Activated CD4-positive, alpha-beta T cell treated with anti-CD3 and anti-CD28 coated beads, Interleukin-2, amount 50 U/mL, for 16 hours (primary cell): ENCODE measurements around the gene PDGFA.

Source experiments
- DNase-seq: peaks from one replicate; pipeline ENCODE4 v3.0.0-alpha.2; 2020

Gene PDGFA

DNA sequence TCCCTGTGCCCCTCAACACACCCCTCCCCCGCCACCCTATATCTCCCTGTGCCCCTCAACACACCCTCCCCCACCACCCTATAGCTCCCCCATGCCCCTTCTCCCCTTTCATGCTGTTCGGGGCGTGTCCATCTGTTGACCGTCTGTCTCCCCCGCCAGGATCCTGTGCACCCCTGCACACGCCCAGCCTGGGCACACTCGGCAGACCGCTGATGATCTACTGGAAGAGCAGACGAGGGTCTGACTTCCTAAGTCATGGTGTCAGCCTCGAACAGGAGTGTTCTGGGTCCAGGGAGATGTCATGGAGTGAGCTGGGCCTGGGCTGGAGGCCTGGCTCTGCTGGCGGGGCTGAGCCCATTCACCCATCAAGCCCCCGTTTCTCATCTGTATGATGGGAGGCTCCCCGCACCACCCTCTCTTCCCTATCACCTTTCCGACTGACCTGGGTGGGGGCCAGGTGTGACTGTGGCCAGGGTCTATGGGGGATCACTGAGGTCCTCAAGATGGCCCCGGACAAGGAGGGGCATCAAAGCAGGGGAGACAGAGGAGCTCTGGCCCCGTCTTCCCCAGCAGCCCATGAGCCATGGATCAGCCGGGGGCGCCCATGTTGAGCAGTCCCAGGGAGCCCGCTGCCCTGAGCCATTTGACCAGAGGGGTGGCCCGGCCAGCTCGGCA lies 48.3 kb downstream of the PDGFA start:
- DNase-seq = no peak

GRCh38 chr7:469563-469961 lies 50.1 kb downstream of the PDGFA start:
- no peak for DNase-seq

GRCh38 chr7:468681-469562 lies 50.7 kb downstream of the PDGFA start:
- no peak for DNase-seq

- no peak for DNase-seq
Measured at GRCh38 chr7:467856-468545, 51.6 kb downstream of the PDGFA start.

- no peak for DNase-seq
Measured at GRCh38 chr7:467393-467828, 52.2 kb downstream of the PDGFA start.

- DNase-seq = no peak
Measured at GRCh38 chr7:466465-467191, 53.0 kb downstream of the PDGFA start.

DNA sequence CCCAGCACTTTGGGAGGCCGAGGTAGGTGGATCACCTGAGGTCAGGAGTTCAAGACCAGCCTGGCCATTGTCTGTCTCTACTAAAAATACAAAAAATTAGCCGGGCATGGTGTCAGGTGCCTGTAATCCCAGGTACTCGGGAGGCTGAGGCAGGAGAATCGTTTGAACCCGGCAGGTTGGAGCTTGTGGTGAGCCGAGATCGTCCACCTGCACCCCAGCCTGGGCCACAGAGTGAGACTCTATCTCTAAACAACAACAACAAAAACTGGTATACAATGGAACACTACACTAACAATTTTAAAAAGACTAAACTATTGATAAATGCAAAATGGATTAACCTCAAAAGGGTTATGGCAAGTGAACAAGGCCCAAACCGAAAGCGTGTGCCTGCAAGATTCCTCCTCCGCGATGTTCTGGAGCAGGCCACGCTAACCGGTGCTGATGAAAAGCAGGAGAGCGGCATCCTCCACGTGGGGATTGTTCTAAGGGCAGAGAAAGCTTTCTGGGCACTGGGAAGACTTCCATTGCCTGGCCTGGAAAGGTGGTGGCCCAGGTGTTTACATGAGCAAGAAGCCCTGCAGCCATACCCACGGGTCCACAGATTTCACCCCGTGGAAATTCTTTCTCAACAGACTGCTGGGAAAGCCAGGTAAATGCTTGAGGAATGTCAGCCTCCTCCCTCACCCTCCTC lies 53.8 kb downstream of the PDGFA start:
- no peak for DNase-seq

GRCh38 chr7:464454-465401 lies 54.9 kb downstream of the PDGFA start:
- no peak for DNase-seq

- DNase-seq = no peak
Measured at GRCh38 chr7:463817-464453, 55.7 kb downstream of the PDGFA start.

GRCh38 chr7:463362-463781 lies 56.3 kb downstream of the PDGFA start:
- DNase-seq = no peak

DNA sequence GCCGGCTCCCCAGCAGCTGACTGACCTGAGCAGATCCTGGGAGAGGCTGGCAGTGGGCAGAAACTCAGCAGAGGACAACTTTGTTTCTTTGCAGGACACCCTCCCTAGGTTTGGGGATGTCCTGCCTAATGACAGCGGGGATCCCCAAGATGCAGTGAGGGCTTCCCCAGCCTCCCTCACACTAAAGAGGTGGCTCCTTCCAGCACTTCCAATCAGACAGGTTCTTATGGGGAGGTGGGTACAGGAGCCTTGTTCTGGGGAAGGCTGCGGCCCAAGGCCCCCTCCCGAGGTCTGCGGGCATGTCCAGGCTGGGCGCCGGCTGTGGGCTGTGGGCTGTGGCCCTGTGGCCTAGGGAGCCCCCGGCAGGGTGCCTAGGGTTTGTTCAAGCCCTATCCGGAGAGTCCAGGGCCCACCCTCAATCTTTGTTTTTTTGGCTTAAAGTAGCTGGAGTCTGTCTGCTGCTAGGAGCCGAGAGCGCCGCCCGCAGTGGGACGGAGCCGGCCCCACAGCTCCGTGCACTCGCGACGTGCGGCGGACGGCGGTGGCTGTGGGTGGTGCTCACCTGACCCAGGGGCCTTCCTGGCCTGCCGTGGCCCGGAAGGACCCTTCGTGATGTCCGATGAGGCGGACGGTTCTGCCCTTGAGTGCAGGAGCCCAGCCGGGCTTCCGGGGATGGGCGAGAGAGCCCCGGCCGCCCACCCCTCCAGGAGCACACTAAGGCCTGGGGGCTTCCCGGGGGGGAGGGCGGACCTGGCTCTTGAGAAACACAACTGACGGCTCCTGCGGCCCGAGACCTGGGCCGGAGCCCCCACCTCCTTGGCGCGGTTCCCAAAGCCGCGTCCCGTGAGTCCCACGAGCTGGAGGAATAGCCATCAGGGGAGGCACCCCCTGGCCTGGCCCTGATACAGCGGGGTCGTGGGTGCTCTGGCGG lies 57.2 kb downstream of the PDGFA start:
- no peak for DNase-seq

DNA sequence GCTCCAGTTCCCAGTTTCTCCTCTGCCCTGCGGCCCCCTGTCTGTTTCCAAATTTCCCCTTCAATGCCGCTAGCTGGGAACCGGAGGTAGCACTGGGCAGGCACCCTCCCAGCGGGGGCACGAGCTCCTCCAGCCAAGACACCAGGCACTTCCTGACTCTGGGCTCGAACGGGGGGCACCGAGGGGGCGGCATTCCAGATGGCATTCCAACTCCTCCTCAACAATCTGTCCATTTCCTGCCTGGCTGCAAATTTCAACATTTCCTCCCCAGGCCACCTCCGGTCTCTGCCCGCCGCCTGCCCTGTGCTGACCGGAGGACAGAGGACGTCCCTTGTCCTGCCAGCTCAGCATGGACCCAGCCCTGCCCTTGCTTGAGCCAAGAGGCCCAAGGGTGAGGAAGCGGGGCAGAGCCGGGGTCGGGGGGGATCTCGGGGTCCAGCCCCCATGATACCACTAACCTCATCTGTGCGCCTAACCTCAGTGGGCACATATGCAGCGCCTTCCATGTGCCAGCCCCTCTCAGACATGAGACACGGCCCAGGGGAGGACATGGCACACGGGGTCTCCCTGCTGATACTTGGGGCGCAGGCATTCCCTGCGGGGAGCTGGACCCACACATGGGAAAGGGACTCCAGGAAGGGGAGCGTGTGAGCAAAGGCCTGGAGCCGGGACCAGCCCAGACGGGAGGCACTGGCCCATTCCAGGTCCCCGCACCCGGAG lies 58.0 kb downstream of the PDGFA start:
- no peak for DNase-seq

DNA sequence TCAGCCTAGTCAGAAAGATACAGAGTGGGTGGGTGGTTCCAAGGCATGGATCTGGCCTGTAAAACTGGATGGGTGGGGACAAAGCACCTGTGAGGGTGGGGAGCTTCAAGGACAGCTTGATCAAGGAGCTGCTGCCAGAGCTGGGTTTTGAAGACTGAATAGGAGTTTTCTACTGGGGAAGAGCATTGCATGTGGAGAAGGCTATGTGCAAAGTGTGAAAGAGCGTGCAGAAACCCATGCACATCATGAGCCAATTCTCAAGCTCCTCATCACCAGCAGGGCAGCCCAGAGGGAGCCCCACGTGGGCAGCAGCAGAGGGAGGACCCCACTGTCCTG lies 58.6 kb downstream of the PDGFA start:
- no peak for DNase-seq

- no peak for DNase-seq
Measured at GRCh38 chr7:460374-461116, 59.1 kb downstream of the PDGFA start.

- no peak for DNase-seq
Measured at GRCh38 chr7:459584-460373, 59.9 kb downstream of the PDGFA start.

GRCh38 chr7:458511-459245 lies 61.0 kb downstream of the PDGFA start:
- no peak for DNase-seq
